HG02642 (cell line): Measurements from ENCODE around the gene SPATA17.
A peak's percentile ranks its signal among the peaks of the same experiment; 100 is the strongest.
"Not testable (repeated sequence)": the region's sequence is repeated elsewhere in the genome, so short reads cannot be mapped to it uniquely, and the experiment has no call there.

ENCODE experiments used
- ATAC-seq: cut with Tn5 transposase; IDR thresholded peaks from one replicate; pipeline ENCODE4 v1.9.1; 2021; ENCODE audit warnings: mild to moderate bottlenecking; ENCODE audit not compliant: unreplicated experiment, poor library complexity

The SPATA17 gene

DNA sequence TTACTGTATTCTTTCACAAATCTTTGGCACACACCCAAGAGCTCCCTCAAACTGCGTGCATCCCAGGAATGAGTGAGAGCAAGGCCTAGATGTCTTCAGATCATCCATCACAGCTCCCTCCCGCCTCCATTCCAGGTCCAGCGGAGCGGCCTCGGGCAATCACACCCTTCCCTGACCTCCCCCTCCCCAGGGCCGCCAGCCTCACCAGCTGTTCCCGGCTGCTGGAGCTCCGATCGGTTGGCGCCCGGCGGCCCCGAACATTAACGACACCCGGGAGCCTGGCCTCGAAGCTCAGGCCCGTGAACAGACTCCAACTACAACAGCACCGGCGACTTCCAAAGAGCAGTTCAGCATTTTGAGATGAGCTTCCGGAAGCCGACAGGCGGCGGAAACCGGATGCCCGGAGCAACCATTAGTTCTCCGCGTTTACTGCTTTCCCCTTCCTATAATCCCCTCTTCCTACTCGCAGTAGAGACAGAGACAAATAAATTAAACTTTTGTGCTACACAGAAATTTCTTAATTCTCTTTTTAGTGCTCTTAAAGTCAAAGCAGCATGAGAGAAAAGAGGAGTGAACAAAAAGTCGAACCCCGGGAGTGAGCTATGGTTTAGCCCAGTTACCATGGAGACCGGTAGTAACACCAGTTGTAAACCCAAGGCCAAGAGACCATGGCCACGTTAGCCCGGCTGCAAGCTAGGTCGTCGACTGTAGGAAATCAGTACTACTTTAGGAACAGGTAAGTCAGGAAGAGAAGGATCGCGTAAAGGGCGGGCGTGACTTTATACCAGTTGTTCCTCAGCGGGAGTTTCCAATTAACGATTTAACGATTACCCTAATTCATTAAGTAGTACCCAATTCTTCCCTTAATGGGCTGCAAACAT is at the start of gene SPATA17, which contains the start of gene GPATCH2:
TSS of gene SPATA17 (plus strand) at position 634 of the 881 bp plus-strand sequence. CDS start at position 669, 35 bp downstream.
TSS of gene GPATCH2 (minus strand) at position 380 of the 881 bp plus-strand sequence. CDS start at position 261, 119 bp downstream.
- ATAC-seq = peak; percentile 99

GRCh38 chr1:217584286-217584811 is 46.8 kb upstream of the SPATA17 start:
- not testable (repeated sequence) for ATAC-seq

- no peak for ATAC-seq
These were observed 45.6 kb upstream of the SPATA17 start for GRCh38 chr1:217585577-217585976.

DNA sequence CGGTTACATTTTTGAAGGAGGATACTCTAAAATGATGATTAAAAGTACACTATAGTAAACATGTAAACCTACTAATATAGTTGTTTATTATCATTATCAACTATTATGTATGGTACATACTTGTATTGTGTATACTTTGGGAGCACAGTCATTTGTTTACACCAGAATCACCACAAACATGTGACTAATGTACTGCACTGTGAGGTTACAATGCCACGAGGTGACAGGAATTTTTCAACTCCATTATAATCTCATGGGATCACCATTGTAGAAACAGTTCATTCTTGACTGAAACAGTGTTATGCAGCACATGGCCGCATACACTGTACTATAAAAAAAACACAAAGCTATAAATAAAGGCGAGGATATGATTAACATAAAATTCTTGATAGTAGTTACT is 44.6 kb upstream of the SPATA17 start:
- no peak for ATAC-seq

- ATAC-seq = no peak
These were observed 40.5 kb upstream of the SPATA17 start for GRCh38 chr1:217590598-217590997.

DNA sequence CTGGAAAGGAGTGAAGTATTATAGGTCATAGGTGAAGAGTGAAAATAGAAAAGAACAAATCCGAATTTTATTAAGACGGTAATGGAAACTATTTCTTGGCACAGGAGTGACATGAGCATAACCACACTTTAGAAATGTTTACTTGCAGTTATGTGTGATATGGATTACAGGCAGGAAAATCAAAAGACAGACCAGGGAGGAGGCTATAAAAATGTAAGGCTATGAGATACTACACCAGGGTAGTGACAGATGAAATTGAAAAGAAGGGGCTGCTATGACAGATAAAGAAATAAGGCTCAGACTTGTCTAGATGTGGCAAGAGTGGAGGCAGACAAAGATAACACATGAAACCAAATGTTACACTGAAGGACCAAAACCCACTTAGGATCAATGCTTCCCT is 32.0 kb upstream of the SPATA17 start:
- ATAC-seq = no peak

GRCh38 chr1:217602380-217602779 is 28.8 kb upstream of the SPATA17 start:
- no peak for ATAC-seq

- no peak for ATAC-seq
These were observed 25.8 kb upstream of the SPATA17 start for GRCh38 chr1:217605390-217605789.

DNA sequence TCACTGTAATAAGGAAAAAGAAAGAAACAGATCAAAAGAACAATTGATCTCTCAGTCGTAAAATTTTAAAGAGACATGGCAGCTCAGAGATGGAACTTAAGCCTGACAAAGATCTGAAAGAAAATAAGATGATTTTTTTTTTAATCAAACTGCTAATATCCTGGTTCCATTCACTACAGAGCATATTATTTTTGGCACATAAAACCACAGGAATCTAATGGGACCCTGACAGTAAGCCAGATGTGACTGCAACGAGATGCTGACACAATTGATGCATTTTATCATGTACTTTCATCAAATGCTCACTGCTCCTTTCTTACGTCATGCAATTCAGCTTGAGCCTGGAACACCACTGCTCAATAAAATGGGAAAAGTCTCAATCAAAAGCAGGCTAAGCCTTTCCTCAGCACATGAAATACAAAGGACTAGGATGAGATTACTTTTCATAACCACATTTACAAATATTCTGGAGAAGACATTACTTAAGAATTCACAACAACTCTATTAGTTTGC is 16.9 kb upstream of the SPATA17 start:
- ATAC-seq = no peak

GRCh38 chr1:217617126-217617525 is 14.0 kb upstream of the SPATA17 start:
- no peak for ATAC-seq

DNA sequence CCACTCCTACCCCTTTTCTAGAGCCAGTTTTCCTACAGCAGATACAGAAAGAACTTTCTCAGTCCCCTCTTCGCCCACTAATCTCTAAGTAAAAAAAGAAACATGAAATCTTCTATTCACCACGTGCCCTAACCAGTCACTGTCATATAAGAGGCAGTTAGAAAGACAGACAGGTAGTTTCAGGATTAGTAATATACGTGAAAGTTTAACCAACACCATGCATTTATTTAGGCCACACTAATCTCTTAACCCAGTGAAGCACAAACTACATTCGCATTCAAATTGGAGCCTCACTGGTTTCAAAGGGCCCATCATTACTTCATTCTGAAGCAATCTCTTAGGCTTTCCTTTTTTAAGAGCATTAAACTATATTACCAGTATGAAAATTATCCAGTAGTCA is 10.3 kb upstream of the SPATA17 start:
- peak; percentile 100 for ATAC-seq

DNA sequence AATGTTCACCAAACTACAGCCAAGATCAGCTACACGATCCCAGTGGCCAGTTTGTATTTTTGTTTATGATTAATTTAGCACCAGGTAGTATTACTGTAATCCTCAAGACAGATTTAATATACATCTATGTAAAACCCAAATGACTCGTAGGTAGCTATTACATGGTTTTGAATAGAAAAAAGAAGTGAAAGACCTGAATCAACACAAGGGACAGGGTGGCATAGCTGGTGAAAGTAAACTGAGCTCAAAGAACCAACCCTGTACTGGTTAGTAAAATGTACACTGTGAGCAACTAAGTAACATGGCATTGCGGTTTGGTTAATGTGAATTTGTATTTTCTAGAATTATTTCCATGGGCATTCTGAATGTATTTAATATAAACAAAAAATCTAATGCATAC is 9.1 kb upstream of the SPATA17 start:
- peak; percentile 27 for ATAC-seq

GRCh38 chr1:217626321-217626720 is 4.8 kb upstream of the SPATA17 start:
- no peak for ATAC-seq

DNA sequence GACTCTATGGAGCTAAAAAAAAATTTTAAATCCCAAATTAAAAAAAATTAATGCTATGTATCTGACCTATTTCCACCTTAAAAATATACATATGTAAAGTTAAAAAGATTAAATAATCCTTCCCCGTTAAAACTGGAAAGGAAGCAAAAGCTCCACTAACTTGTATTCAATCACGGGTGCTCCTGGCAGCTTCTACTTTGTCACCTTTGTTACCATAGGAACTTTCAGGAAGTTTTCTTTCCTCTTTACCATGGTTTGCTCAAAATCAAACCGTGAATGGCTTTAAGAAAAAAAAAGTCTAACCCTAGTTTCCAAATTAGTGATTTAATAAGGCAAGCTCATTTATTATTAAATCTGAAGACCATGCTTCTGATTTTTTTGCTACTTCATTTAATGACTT is 3.7 kb upstream of the SPATA17 start:
- ATAC-seq = no peak

DNA sequence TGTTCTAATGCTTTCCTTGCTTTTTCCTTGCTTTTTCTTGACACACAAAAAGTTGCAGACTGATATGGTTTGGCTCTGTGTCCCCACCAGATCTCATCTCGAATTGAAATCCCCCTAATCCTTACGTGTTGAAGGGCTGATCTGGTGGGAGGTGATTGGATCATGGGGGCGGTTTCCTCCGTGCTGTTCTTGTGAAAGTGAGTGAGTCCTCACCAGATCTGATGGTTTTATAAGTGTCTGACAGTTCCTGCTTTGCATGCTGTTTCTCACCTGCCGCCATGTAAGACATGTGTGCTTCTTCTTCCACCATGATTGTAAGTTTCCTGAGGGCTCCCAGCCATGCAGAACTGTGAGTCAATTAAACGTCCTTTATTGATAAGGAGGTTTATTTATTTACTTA is 11.3 kb downstream of the SPATA17 start:
- no peak for ATAC-seq

GRCh38 chr1:217647791-217648190 is 16.6 kb downstream of the SPATA17 start:
- ATAC-seq = no peak

DNA sequence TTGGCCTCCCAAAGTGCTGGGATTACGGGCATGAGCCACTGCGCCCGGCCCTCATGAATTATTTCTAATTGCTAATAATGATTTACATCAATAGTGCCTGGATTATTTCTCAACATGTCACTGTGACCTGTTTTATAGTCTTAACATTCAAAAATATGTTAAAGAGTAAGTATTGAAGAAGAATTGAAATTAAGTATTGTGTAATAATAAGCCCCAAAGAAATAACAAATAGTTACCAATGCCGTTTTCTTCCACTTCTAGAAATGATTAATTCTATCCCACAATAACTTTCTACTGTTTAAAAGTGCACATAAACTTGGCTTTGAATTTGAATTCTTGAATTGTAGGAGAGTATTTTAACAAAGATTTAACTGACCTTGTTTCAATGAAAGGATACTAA is 19.5 kb downstream of the SPATA17 start:
- no peak for ATAC-seq

- peak; percentile 62 for ATAC-seq
These were observed 29.4 kb downstream of the SPATA17 start for GRCh38 chr1:217660353-217661062.

DNA sequence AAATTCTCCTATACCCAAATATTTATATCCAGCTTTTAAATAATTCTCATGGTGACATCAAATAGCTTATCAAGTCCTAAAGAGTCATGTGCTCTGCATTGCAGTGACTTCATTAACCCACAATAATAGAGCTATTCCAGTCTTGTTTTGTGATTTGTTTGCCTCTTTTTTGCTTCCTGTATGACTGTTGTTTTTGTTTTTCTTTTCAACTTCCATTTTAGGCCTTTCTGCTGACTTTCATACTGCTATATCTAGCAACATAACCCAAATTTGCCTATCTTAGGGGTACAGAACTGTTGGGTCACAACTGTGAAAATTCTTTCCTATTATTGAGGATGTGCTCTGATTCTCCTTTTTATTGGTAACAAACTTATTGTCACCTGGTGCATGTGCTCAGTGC is 30.3 kb downstream of the SPATA17 start:
- ATAC-seq = no peak

- ATAC-seq = no peak
These were observed 37.3 kb downstream of the SPATA17 start for GRCh38 chr1:217668351-217668940.

DNA sequence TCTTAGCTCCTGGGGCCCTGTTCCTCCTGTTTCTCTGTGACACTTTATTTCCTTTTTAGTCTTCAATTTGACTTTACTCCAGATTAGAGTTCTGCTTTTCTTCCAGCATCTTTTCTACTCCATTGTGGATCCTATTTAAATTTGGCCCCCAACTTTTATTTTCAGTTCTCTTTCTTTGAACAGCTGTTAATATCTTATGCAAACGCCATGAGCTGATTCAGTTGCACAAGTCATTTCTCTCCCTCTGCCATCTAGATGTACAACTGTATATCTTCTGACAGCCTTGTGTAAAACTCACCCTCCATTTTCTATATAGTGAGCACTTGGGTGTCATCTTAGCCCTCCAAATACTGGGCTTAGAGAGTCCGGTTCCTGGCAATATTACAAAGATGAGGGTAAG is 42.2 kb downstream of the SPATA17 start:
- peak; percentile 73 for ATAC-seq
